ENCODE data around the gene ACSS1.

The ACSS1 gene

DNA sequence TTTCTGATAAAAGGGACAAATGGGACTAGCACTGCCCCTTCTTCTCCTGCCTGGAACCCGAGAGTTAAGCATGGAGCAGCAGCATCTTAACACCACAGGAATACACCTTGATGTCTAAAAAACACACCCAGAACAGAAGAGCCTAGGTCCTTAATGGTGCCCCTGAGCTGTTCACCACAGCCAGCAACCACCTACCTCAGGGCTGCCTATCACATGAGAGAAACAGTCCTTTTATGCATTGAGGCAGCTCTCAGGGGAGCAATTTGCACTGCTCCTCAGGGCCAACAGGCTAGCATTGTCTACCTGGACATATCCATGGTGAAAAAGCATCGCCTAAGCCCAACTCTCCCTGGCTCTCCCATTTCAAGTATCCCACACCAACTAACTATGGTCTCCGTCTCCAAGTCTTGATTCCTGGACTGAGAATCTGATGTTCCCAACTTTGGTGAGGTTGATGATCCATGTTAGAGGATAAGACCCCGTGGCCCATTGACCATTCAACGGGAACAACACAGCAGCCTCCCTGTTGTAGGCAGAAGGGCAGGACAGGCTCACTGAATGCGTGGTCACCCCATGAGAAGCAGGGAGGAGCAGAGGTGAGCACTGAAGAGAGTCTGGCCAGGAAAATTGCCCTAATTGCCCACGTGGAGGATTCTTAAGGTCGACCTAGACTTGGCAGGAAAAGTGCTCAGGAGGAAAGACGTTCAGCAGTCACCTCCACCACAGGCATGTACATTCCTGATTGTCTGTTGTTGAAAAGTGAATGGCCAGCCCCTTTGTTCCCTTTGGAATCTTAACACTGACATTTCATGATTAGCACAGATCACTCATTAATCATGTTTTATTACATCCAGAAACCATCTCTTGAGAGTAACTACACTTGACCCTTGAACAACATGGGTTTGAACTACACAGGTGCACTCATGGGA is 61.2 kb downstream of the ACSS1 start:
- Mint-ChIP-seq H3K4me3 (no peak overlapping the region), H3K4me1 (ENCODE audit: low read depth in 2 of 2) (peaks cover 13 to 18% of the 10 kb centered on the region in 2 donors), H3K27me3 (no peaks in the 10 kb centered on the region), H3K36me3 (ENCODE audit: insufficient read depth) (peaks cover 21% of the 10 kb centered on the region), H3K27ac (peak overlapping the region in 1 of 2 donors; percentile 20), H3K9me3 (no peaks in the 10 kb centered on the region)
- ATAC-seq (replicated peaks) = no peak
- DNase-seq = no peak

DNA sequence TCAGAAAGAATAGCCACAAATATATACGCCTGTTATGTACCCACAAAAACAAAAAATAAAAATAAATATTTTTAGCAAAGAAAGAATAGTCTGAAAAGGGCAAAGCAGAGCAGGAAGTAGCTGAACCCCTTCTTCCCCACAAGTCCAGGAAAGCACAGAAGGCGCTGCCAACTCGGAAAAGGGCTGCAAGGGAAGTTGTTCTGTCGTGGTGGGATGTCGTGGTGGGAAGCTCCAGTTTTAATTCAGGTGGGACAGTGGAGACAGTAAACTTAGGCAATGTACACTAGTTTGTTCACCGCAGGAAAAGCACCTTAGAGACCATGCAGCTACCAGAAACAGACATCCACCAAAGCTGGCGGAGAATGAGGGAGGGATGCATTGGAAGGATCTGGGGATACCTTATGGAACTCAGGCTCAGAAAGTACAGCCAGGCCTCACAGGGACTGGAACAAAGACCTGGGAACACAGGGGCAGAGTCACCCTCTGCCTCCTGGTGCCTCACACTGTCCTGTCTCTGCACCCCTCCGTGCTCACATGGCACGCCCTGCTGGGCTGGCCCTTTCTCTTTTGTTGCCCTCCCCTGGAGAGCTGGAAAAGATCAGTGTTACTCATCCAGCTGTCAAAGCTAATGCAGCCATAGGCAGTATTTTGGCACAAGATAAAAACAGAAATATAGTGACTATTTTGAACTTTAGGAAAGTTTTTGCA is 62.0 kb downstream of the ACSS1 start:
- no peak overlapping the region for H3K27ac Mint-ChIP-seq

DNA sequence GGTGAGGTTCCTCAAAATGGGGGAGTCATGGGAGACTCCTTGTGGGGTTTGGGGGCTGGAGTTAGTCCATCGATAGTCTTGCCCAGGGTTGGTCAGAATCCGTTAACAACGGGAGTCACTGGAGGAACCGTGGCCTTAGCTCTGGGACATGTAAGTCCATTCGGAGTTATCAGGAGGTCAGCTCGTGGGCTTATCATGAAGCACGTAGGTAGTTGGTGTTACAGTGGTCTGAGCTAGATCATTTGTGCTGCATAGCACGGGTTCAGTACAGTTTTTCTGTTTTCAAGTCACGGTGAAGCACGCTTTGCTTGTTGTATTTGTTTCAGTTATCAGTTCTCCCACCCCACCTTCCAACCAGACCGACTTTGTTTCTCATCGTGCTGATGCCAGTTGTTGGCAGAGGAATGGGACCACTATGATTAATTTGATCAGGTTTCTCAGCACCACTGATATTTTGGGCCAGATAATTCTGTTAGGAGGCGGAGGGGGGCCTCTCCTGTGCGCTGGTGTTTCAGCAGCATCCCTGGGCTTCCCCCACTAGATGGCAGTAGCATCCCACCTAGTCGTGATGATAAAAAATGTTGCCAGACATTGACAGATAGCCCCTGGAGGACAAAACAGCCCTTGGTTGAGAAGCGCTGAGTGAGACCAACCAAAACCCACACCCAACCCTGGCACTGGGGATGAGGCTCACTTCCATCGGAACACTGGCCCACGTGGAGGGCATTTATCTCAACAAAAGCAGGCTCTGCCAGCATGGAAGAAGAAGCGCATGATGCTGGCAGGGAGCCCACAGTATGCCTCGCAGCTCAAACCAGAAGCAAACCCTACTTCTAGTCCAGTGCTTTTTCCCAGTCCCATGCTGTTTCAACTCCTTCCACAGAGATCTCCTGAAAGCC is 63.2 kb downstream of the ACSS1 start:
- Mint-ChIP-seq H3K27ac (peak overlapping the region; percentile 19 to 99), H3K4me1 (ENCODE audit: low read depth in 2 of 2) (peaks cover 33 to 36% of the 10 kb centered on the region in 2 donors)
- ATAC-seq (replicated peaks) = peak; percentile 33

More for the DNA sequence above, 62.0 kb downstream of the ACSS1 start:
- Mint-ChIP-seq H3K4me1 (ENCODE audit: low read depth in 2 of 2) (peaks cover 22 to 26% of the 10 kb centered on the region in 2 donors), H3K36me3 (ENCODE audit: insufficient read depth) (peaks cover 23% of the 10 kb centered on the region), H3K4me3 (no peak overlapping the region), H3K27me3 (no peaks in the 10 kb centered on the region), H3K9me3 (no peaks in the 10 kb centered on the region)
- no peak for ATAC-seq (replicated peaks)
- no peak for DNase-seq

DNA sequence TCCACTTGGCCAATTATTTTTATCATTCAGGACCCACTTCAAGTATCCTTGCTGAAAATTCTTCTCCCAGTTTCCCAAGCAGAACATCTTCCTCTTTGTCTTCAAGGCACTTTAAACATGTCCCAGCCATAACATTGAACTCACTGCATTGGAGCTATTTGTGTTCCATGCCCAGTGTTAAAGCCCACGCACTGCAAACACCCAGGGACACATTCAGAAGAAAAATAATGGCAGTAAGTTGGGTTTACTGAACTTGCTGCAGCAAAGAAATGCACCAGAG is 63.8 kb downstream of the ACSS1 start:
- ATAC-seq (replicated peaks) (no peak), DNase-seq (no peak)
- Mint-ChIP-seq H3K27ac (peak overlapping the region; percentile 19 to 99), H3K27me3 (no peaks in the 10 kb centered on the region), H3K9me3 (no peaks in the 10 kb centered on the region), H3K4me1 (ENCODE audit: low read depth in 2 of 2) (peaks cover 39 to 40% of the 10 kb centered on the region in 2 donors), H3K36me3 (ENCODE audit: insufficient read depth) (peaks cover 31% of the 10 kb centered on the region), H3K4me3 (peak overlapping the region; percentile 3 to 30)

More for the DNA sequence above, 63.2 kb downstream of the ACSS1 start:
- DNase-seq = peak; percentile 84 to 91 (median 85)
- peaks cover 27% of the 10 kb centered on the region for H3K36me3 Mint-ChIP-seq (ENCODE audit: insufficient read depth)
- H3K9me3 Mint-ChIP-seq = no peaks in the 10 kb centered on the region
- H3K27me3 Mint-ChIP-seq = no peaks in the 10 kb centered on the region
- peak overlapping the region in 1 of 2 donors; percentile 26 for H3K4me3 Mint-ChIP-seq

DNA sequence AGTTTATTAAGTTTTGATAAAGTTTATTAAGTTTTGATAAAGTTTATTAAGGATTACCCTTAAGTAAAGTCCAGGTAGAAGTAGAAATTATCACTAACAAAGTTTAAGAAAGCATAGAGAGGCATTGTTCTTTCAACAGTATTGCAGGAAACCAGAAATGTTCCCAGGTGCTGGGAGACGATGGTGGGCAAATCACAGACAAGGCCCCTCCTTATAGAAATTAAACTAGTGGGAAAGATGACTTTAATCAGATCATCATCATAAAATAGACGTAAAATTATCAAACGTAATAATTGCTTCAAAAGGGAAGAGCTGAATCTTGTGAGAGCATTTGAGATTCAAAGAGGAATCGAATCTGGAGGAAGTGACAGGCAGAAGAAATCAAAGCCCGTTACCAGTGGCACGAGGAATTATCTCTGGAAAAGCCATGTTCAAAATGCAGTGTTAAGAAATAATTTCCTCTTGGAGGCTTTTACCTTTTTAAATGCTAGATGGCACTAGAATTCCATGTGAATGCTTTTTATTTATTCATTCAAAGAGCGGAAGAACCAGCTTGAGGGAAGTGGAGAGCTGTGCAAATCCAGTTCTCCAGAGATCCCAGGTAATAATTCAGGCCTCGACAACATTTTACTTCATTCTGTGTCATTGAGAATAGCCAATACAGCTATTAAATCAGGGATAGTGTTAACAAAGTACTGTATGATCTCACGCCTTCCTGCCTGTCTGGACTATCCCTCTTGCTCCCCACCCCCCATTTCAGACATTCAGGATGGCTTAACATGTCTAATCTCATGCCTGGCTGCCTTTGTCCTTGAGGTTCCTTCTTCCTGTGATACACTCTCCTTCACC is 64.4 kb downstream of the ACSS1 start:
- DNase-seq = no peak
- Mint-ChIP-seq H3K4me1 (ENCODE audit: low read depth in 2 of 2) (peaks cover 45 to 46% of the 10 kb centered on the region in 2 donors), H3K9me3 (no peaks in the 10 kb centered on the region), H3K27me3 (no peaks in the 10 kb centered on the region), H3K4me3 (peak overlapping the region; percentile 93 to 99), H3K27ac (peak overlapping the region; percentile 97 to 99), H3K36me3 (ENCODE audit: insufficient read depth) (peaks cover 34% of the 10 kb centered on the region)
- no peak for ATAC-seq (replicated peaks)

DNA sequence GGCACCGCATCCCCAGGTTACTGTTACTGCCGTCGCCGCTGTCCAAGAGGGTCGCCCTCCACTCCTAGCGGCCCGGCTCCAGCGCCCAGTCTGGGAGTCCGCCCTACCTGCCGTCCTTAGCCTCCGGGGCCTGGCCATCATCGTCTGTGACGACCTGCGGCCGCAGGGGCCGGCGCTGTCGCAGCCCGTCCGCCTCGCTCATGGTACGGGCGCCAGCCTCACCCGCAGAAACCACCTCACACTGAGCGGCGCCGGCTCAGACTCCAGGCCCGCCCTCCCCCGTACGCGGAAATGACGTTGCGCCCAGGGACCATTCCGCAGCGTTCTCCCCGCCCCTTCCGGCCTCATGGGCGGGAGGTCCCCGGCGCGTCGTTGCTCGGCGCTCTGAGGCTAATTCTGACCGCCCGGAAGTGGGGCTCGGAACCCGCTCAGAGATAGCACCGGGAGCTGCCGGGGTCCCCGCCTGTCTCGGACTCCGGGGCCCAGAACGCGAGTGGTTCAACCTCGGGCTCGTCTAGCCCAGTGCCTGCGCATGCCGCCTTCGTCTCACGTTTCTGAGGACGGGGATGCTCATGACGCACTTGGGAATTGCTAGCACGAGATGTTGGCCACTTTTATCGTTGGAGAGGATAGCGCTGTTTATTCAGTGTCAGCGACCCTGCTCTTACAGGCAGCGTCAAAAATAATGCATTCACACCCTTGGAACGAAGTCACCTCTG is 65.3 kb downstream of the ACSS1 start, which contains the start of gene APMAP:
APMAP (minus strand) TSS at position 265 of the 719 bp plus-strand sequence; CDS start at position 202, 63 bp downstream.
- no peaks in the 10 kb centered on the region for H3K9me3 Mint-ChIP-seq
- H3K27ac Mint-ChIP-seq = peak within 1 kb of the TSS; percentile 97 to 99
- H3K4me1 Mint-ChIP-seq (ENCODE audit: low read depth in 2 of 2) = peaks cover 54 to 55% of the 10 kb centered on the region in 2 donors
- H3K27me3 Mint-ChIP-seq = no peaks in the 10 kb centered on the region
- DNase-seq (peak; percentile 96 to 98 (median 97)), ATAC-seq (replicated peaks) (peak; percentile 88)
- H3K36me3 Mint-ChIP-seq (ENCODE audit: insufficient read depth) = peaks cover 34% of the 10 kb centered on the region
- peak within 1 kb of the TSS; percentile 93 to 99 for H3K4me3 Mint-ChIP-seq

DNA sequence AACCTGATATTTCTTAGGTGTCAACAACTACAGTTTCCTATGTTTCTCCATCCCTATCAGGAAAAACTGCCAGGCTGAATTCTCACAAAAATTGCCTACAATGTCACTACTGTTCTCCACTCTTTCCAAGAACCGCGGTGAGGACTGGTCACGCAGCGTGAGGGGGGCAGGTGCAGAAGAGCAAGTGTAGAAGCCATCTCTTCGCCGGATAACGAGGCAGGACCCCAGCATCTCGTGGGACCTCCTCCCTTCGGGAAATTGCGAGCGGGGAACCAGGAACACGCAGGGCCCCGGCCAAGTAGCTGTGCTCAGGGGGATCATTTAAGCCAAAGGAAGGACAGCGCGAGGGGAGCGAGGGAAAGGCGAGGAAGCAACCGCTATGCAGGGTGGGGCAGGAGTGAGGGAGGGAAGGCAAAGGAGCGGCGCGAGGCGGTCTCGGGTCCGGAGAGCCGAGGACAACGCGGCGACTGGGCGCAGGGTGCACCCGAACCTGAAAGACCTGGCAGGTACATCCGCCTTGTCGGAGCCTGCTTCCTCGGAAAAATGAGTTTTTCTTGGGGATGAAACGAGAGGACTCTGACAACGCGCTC is 65.9 kb downstream of the ACSS1 start:
- peaks cover 34% of the 10 kb centered on the region for H3K36me3 Mint-ChIP-seq (ENCODE audit: insufficient read depth)
- no peaks in the 10 kb centered on the region for H3K27me3 Mint-ChIP-seq
- peaks cover 59 to 61% of the 10 kb centered on the region in 2 donors for H3K4me1 Mint-ChIP-seq (ENCODE audit: low read depth in 2 of 2)
- H3K9me3 Mint-ChIP-seq = no peaks in the 10 kb centered on the region
- peak overlapping the region; percentile 97 to 99 for H3K27ac Mint-ChIP-seq
- DNase-seq (peak in 1 of 3 experiments; percentile 28), ATAC-seq (replicated peaks) (peak; percentile 6)
- H3K4me3 Mint-ChIP-seq = peak overlapping the region; percentile 93 to 99

DNA sequence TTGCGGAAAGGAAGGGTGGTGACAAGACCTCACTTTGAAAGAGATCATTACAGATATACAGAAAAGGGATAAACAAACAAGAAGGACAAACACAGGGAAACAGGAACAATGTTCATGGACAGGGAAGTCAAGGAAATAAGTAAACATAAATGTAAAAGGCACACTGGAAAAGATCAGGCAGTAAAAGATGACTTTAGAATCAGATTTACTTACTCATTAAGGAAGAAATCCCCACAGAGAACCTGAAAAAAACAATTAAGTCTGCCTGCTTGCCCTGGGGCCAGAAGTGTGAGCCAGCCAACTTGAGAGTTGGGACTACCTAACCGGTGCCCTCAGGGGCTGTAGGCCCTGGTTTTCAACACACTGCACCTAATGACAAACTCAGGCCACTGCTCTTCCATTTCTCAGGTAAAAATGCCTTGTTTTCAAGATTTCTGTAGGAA is 67.1 kb downstream of the ACSS1 start:
- Mint-ChIP-seq H3K36me3 (ENCODE audit: insufficient read depth) (peaks cover 38% of the 10 kb centered on the region), H3K27me3 (no peaks in the 10 kb centered on the region), H3K9me3 (no peaks in the 10 kb centered on the region), H3K27ac (peak overlapping the region; percentile 97 to 99), H3K4me3 (peak overlapping the region; percentile 93 to 99), H3K4me1 (ENCODE audit: low read depth in 2 of 2) (peaks cover 70 to 71% of the 10 kb centered on the region in 2 donors)
- ATAC-seq (replicated peaks) (no peak), DNase-seq (no peak)

DNA sequence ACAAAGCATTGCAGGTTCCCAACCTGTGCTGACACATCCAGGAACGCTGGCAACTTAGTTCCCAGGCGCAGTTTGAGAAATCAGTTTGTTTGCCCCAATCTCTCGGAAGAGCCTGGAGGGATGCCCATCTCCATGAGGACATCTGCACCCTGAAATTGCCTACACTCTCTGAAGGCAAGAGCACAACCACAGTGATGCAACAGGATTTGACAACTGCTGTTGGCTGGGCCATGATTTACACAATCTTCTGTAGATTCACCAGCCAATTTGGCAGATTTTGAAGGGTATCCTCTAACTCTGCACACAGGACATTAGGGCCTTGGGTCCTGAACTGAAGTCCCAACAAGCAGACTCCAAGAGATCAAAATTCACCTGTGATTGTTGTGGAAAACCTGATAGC is 68.8 kb downstream of the ACSS1 start:
- ATAC-seq (replicated peaks) = no peak
- Mint-ChIP-seq H3K9me3 (no peaks in the 10 kb centered on the region), H3K27ac (peak overlapping the region; percentile 75 to 97)

DNA sequence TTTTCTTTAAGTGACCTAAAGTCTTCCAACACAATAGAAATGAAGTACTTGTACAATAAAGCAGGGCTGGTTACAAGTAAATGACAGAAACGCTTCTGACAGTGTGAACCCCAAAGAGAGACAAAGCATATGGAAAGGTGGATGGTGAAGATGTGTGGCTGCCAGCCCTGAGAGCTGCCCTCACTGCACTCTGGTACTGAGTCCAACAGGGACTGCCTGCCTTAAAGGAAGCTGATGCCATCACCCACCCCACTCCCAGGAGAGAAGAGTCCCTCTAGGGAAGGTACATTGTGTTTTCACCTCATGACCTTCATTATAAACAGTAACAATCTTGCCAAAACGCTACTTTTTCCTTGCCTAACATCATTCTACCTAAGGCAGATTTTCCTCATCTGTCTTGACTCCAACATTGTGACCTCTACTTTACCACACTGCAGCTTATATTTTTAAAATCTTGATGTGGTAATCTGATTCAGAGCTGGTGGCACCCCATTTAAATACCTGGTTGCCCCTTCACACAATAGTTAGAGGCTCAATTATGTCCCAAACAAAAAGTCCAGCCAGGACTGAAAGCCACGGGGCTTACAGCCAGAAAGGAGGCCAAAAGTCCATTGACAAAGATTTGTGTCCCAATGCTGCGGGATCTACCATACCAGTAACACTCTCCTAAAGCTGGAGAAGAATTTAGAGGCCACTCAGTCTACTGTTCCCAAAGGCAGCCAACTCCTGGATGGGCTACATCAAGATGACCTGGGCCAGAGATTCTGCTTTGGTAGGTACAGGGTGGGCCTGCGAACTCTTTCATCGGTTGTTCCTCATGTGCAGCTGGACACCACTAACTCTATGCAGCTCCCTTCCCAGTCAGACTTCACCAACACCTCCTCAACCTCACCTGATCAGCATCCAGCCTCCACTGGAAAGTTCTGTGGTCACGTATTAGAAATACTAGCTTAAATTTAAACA is 69.8 kb downstream of the ACSS1 start:
- Mint-ChIP-seq H3K27ac (peak overlapping the region; percentile 75 to 97), H3K9me3 (no peaks in the 10 kb centered on the region), H3K4me3 (peak overlapping the region; percentile 80 to 93), H3K36me3 (ENCODE audit: insufficient read depth) (peaks cover 53% of the 10 kb centered on the region), H3K4me1 (ENCODE audit: low read depth in 2 of 2) (peaks cover 80 to 84% of the 10 kb centered on the region in 2 donors), H3K27me3 (no peaks in the 10 kb centered on the region)
- DNase-seq (no peak), ATAC-seq (replicated peaks) (no peak)

More for the DNA sequence above, 68.8 kb downstream of the ACSS1 start:
- no peak for DNase-seq
- H3K4me1 Mint-ChIP-seq (ENCODE audit: low read depth in 2 of 2) = peaks cover 78 to 80% of the 10 kb centered on the region in 2 donors
- H3K36me3 Mint-ChIP-seq (ENCODE audit: insufficient read depth) = peaks cover 46% of the 10 kb centered on the region
- no peaks in the 10 kb centered on the region for H3K27me3 Mint-ChIP-seq
- peak overlapping the region; percentile 80 to 93 for H3K4me3 Mint-ChIP-seq
